CD14-positive monocyte (primary cell): ENCODE results near the gene CNTFR. TPM values are rescaled to one million over a fixed set of nuclear protein-coding genes. Genes with fewer than 3 reads are reported as not detected.

Source experiments
- DNase-seq, 3 donors: peaks; one replicate each; pipeline ENCODE4 v3.0.0-alpha.2; 2011 to 2022
- H2AFZ ChIP-seq: 2 replicates; pipeline ENCODE4 v1.6.0; 2012; ENCODE audit warnings: mild to moderate bottlenecking, low read depth, low read length, inconsistent platforms; ENCODE audit not compliant: insufficient read depth, poor library complexity, severe bottlenecking
- H3K27ac ChIP-seq, 2 donors: 1 replicate in 1 of 2; 2 replicates in 1 of 2; pipeline ENCODE4 v1.5.1; 2012 to 2013; ENCODE audit warnings: low read length in 2 of 2, control low read depth in 1 of 2, inconsistent platforms in 1 of 2, low read depth in 1 of 2, mild to moderate bottlenecking in 1 of 2
- H3K27me3 ChIP-seq, 2 donors: one replicate each; pipeline versions ENCODE4 v1.6.0 to v1.6.1; 2011 to 2013; ENCODE audit warnings: low read length in 2 of 2; ENCODE audit not compliant: control insufficient read depth in 2 of 2, insufficient read depth in 2 of 2
- H3K36me3 ChIP-seq, 2 donors: replicated peaks in 1 of 2; 1 replicate in 1 of 2; 2 replicates in 1 of 2; pipeline versions ENCODE4 v1.5.1 to v1.6.1; 2012 to 2013; ENCODE audit warnings: low read length in 2 of 2, control low read depth in 1 of 2, inconsistent platforms in 1 of 2, mild to moderate bottlenecking in 1 of 2; ENCODE audit not compliant: insufficient read depth in 2 of 2, control insufficient read depth in 1 of 2
- H3K4me1 ChIP-seq, 2 donors: 1 replicate in 1 of 2; 2 replicates in 1 of 2; pipeline versions ENCODE4 v1.5.1 to v1.6.1; 2012 to 2013; ENCODE audit warnings: low read length in 2 of 2, control low read depth in 1 of 2, inconsistent platforms in 1 of 2, mild to moderate bottlenecking in 1 of 2, moderate library complexity in 1 of 2; ENCODE audit not compliant: insufficient read depth in 2 of 2, control insufficient read depth in 1 of 2
- H3K4me2 ChIP-seq: replicated peaks from 2 replicates; pipeline ENCODE3; 2012; ENCODE audit warnings: low read length, moderate library complexity, mild to moderate bottlenecking; ENCODE audit not compliant: poor library complexity, severe bottlenecking; ENCODE audit errors: extremely low read depth
- H3K4me3 ChIP-seq, 3 experiments: fragments of 200-600 bp in 1 of 3; sonication (generic) in 1 of 3; replicated peaks in 1 of 3; 1 replicate in 2 of 3; 2 replicates in 1 of 3; pipeline ENCODE4 v1.5.1; 2011 to 2013; ENCODE audit warnings: low read length in 3 of 3, mild to moderate bottlenecking in 3 of 3, control low read depth in 2 of 3, low read depth in 2 of 3, inconsistent platforms in 1 of 3, moderate library complexity in 1 of 3
- H3K79me2 ChIP-seq: 2 replicates; pipeline ENCODE4 v1.6.0; 2012; ENCODE audit warnings: mild to moderate bottlenecking, control low read depth, inconsistent platforms, low read length, moderate library complexity; ENCODE audit not compliant: insufficient read depth
- H3K9ac ChIP-seq: 2 replicates; pipeline ENCODE4 v1.6.0; 2017; ENCODE audit warnings: low read length, mild to moderate bottlenecking; ENCODE audit not compliant: insufficient read depth, poor library complexity, severe bottlenecking
- H3K9me3 ChIP-seq, 2 donors: replicated peaks in 1 of 2; 1 replicate in 1 of 2; 2 replicates in 1 of 2; pipeline versions ENCODE4 v1.5.1 to v1.6.1; 2012 to 2013; ENCODE audit warnings: low read length in 2 of 2, control low read depth in 1 of 2; ENCODE audit not compliant: control insufficient read depth in 1 of 2, insufficient read depth in 1 of 2
- H4K20me1 ChIP-seq: 2 replicates; pipeline ENCODE4 v1.6.0; 2012; ENCODE audit warnings: mild to moderate bottlenecking, low read length, control low read depth, moderate library complexity; ENCODE audit not compliant: insufficient read depth
- H3K27ac Mint-ChIP-seq, 7 donors: one replicate each; pipeline ENCODE4 v1.8.0; 2020; ENCODE audit warnings: mild to moderate bottlenecking in 7 of 7, mixed read lengths in 7 of 7, moderate library complexity in 6 of 7, inconsistent platforms in 2 of 7
- H3K27me3 Mint-ChIP-seq, 3 donors: one replicate each; pipeline ENCODE4 v1.8.0; 2021 to 2022; ENCODE audit warnings: low read depth in 3 of 3, mild to moderate bottlenecking in 3 of 3, mixed read lengths in 3 of 3, moderate library complexity in 3 of 3, inconsistent platforms in 1 of 3
- H3K36me3 Mint-ChIP-seq, 2 donors: one replicate each; pipeline ENCODE4 v1.8.0; 2020; ENCODE audit warnings: mixed read lengths in 2 of 2, inconsistent platforms in 1 of 2, mild to moderate bottlenecking in 1 of 2
- H3K4me1 Mint-ChIP-seq: one replicate; pipeline ENCODE4 v1.8.0; 2020; ENCODE audit warnings: mild to moderate bottlenecking, mixed read lengths
- H3K4me3 Mint-ChIP-seq, 2 donors: one replicate each; pipeline ENCODE4 v1.8.0; 2020; ENCODE audit warnings: mild to moderate bottlenecking in 2 of 2, mixed read lengths in 2 of 2, moderate library complexity in 1 of 2
- H3K9me3 Mint-ChIP-seq, 7 donors: one replicate each; pipeline ENCODE4 v1.8.0; 2020 to 2022; ENCODE audit warnings: mixed read lengths in 7 of 7, mild to moderate bottlenecking in 6 of 7, moderate library complexity in 6 of 7, inconsistent platforms in 2 of 7
- WGBS: methylation state at CpG from one replicate; pipeline ENCODE4 v1.1.5; 2013; ENCODE audit warnings: missing lambda C conversion rate; ENCODE audit not compliant: insufficient coverage; 5-methylcytosine and 5-hydroxymethylcytosine counted together
- intact Hi-C, 2 donors: fragments of 100-400 bp; cut with micrococcal nuclease; formaldehyde crosslinking; loops; one replicate each; pipeline versions ENCODE4 v1.15.0 to v1.15.1; 2023
- polyA plus RNA-seq, 3 donors: library from polyadenylated mRNA; depleted of rRNA in 1 of 3; unstranded in 2 of 3; stranded (reverse) in 1 of 3; fragments of 300-500 nt in 2 of 3; fragments of >200 nt in 1 of 3; fragmentation: Illumina TruSeq in 2 of 3; gene quantifications; 1 replicate in 2 of 3; 2 replicates in 1 of 3; pipeline ENCODE4 v1.2.3, GENCODE V29; 2012 to 2021
- TF ChIP-seq, protein P1 (sequence below): fragments of 200-600 bp; IDR thresholded peaks from one replicate; pipeline ENCODE4 v1.8.0; 2022; ENCODE audit warnings: antibody characterized with exemption, mild to moderate bottlenecking

CNTFR gene
- polyA plus RNA-seq, 3 donors: not detected

DNA sequence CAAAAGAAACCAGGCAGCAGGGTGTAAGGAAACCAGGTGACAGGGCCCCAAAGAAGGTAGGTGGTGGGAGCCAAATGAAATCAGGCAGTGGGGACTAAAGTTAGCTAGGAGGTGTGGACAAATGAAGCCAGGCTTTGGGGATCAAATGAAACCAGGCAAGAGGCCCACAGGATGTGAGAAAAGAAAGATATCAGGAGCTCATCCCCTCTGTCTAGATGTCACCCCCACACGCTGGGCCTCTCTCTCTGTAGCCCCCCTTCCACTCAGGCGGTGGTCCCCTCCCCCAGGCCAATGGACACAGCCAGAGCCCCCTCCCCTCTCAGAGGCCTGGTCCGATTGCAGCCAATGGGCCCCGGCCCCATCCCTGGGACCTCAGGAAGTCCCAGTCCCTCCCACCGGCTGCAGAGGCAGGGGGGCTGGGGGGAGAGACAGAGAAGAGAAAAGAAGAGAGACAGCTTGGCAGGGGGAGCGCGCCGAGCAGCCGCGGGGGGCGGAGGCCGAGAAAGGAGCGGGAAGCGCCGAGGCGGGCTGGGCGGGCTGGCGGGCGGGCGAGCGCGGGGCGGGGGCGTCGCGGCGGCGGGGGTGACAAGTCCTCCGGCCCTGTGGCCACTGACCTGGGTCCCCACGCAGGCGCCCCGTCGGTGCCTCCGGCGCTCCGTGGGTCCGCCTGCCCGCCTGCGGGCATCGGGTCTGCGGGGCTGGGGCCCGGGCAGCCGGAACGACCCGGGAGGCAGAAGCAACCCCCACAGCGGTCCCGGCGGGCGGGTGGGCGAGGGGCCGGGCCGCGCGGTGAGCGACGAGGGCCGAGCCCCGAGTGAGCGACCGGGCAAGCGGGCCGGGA, 11.9 kb downstream of the CNTFR start:
- 1% methylated on average over 59 of the region's 62 CpGs for WGBS
- Mint-ChIP-seq H3K9me3 (peaks cover 0 to 7% (median 2%) of the 10 kb centered on the region in 7 donors), H3K4me1 (peaks cover 2% of the 10 kb centered on the region)

DNA sequence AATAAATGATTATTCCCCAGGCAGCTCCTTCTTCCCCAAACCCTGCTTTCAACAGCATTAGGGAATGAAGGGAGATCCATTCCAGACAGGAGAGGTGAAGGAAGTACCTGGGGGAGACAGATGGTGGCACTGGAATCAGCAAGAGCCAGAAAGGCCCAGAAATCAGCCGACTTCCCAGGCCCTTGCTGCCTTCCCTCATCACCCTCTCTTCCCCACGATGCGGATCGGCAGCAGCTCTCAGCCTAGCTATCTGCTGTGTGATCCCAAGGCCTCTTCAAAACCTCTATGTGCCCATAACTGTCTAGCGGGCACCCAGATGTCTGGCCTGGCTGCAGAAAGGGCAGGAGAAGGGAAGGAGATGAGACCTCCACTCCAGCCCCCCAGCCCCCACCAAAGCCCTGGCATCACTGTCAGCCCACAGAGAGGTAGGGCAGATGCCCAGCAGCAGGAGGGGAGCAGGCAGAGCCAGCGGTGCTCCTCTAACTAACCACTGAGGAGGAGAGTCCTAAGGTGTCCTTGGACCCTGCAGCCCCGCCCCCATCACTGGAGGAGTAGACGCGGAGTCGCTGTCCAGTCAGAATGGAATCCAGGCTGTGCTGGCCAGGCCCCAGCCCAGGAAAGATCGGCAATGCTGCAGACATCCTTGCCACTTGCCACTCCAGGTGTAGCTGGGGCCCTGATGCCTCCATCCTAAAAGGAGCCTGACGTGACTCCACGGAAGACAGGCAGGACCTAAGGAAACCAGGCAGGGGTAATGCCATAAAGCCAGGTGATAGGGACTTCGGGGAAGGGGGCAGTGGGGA, 12.7 kb downstream of the CNTFR start:
- no peak overlapping the region for H2AFZ ChIP-seq
- H3K79me2 ChIP-seq: no peaks in the 10 kb centered on the region
- Mint-ChIP-seq H3K36me3 (peaks cover 0 to 1% of the 10 kb centered on the region in 2 donors), H3K4me1 (peaks cover 2% of the 10 kb centered on the region), H3K9me3 (peaks cover 0 to 6% (median 2%) of the 10 kb centered on the region in 7 donors), H3K27ac (no peak overlapping the region), H3K4me3 (peak overlapping the region in 1 of 2 donors; percentile 83), H3K27me3 (peaks cover 56 to 68% (median 61%) of the 10 kb centered on the region in 3 donors)
- no peak overlapping the region for H3K4me2 ChIP-seq
- H3K4me1 ChIP-seq: no peaks in the 10 kb centered on the region
- TF ChIP-seq, protein P1, sequence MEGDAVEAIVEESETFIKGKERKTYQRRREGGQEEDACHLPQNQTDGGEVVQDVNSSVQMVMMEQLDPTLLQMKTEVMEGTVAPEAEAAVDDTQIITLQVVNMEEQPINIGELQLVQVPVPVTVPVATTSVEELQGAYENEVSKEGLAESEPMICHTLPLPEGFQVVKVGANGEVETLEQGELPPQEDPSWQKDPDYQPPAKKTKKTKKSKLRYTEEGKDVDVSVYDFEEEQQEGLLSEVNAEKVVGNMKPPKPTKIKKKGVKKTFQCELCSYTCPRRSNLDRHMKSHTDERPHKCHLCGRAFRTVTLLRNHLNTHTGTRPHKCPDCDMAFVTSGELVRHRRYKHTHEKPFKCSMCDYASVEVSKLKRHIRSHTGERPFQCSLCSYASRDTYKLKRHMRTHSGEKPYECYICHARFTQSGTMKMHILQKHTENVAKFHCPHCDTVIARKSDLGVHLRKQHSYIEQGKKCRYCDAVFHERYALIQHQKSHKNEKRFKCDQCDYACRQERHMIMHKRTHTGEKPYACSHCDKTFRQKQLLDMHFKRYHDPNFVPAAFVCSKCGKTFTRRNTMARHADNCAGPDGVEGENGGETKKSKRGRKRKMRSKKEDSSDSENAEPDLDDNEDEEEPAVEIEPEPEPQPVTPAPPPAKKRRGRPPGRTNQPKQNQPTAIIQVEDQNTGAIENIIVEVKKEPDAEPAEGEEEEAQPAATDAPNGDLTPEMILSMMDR: no peak
- H3K27ac ChIP-seq: no peak overlapping the region
- H3K9ac ChIP-seq: no peak overlapping the region
- H3K36me3 ChIP-seq: no peaks in the 10 kb centered on the region
- H3K9me3 ChIP-seq: peaks cover 0 to 24% of the 10 kb centered on the region in 2 donors
- no peak overlapping the region for H3K4me3 ChIP-seq
- intact Hi-C loops: no loop called here
- peaks cover 30 to 62% of the 10 kb centered on the region in 2 donors for H3K27me3 ChIP-seq
- WGBS: 69% methylated on average over 9 of the region's 14 CpGs
- no peaks in the 10 kb centered on the region for H4K20me1 ChIP-seq
- DNase-seq: no peak

More for the DNA sequence above, 11.9 kb downstream of the CNTFR start:
- H3K4me1 ChIP-seq: no peaks in the 10 kb centered on the region
- intact Hi-C loops: no loop called here
- no peaks in the 10 kb centered on the region for H4K20me1 ChIP-seq
- H3K9ac ChIP-seq: no peak overlapping the region
- peaks cover 62 to 73% (median 62%) of the 10 kb centered on the region in 3 donors for H3K27me3 Mint-ChIP-seq
- H3K4me2 ChIP-seq: no peak overlapping the region
- H3K36me3 Mint-ChIP-seq: peaks cover 0 to 1% of the 10 kb centered on the region in 2 donors
- TF ChIP-seq, protein P1: no peak
- peaks cover 0 to 24% of the 10 kb centered on the region in 2 donors for H3K9me3 ChIP-seq
- DNase-seq: no peak
- H3K27ac ChIP-seq: no peak overlapping the region
- H3K27me3 ChIP-seq: peaks cover 30 to 65% of the 10 kb centered on the region in 2 donors
- no peaks in the 10 kb centered on the region for H3K79me2 ChIP-seq
- no peak overlapping the region for H3K27ac Mint-ChIP-seq
- peak overlapping the region; percentile 39 to 83 for H3K4me3 Mint-ChIP-seq
- H2AFZ ChIP-seq: no peak overlapping the region
- no peaks in the 10 kb centered on the region for H3K36me3 ChIP-seq
- no peak overlapping the region for H3K4me3 ChIP-seq
